IMR-90 (cell line): ENCODE measurements around the gene CAMTA1. TPM values are rescaled to one million over a fixed set of nuclear protein-coding genes. Genes with fewer than 3 reads are reported as not detected.

Experiments used
- ATAC-seq: fragments of 200-7000 bp; cut with Tn5 transposase; 2 replicates; pipeline ENCODE4 v1.9.1; 2020; ENCODE audit warnings: low read depth, mild to moderate bottlenecking, moderate library complexity
- BruUV-seq: library from RNA; stranded (reverse); fragments of 400-500 nt; replicated peaks from 2 replicates; lab custom pipeline; 2021; lab: Mats Ljungman, UMichigan
- CTCF ChIA-PET: fragments of 300-600 bp; formaldehyde crosslinking; extraction: SDS; loops from one replicate; lab custom pipeline; 2021; ENCODE audit warnings: antibody characterized with exemption; lab: Yijun Ruan, JAX
- POLR2A ChIA-PET: fragments of 300-600 bp; sonication (Branson Sonifier 250); formaldehyde crosslinking; loops from one replicate; lab custom pipeline; 2022; ENCODE audit warnings: antibody characterized with exemption; ENCODE audit not compliant: unreplicated experiment; lab: Charles Lee
- DNase-seq: peaks from one replicate; pipeline ENCODE4 v3.0.0; 2013
- H2AFZ ChIP-seq: replicated peaks from 2 replicates; pipeline ENCODE3; 2013; ENCODE audit warnings: low read length, mild to moderate bottlenecking; ENCODE audit not compliant: poor library complexity
- H2AK5ac ChIP-seq: 2 replicates; pipeline ENCODE4 v1.6.1; 2013; ENCODE audit warnings: low read depth, low read length, inconsistent platforms
- H2AK9ac ChIP-seq: replicated peaks from 2 replicates; pipeline ENCODE3; 2013; ENCODE audit warnings: mild to moderate bottlenecking, low read depth, low read length, moderate library complexity; ENCODE audit not compliant: poor library complexity
- H2BK120ac ChIP-seq: 2 replicates; pipeline ENCODE4 v1.6.1; 2013; ENCODE audit warnings: low read depth, low read length, inconsistent platforms
- H2BK15ac ChIP-seq: 3 replicates; pipeline ENCODE4 v1.6.1; 2013; ENCODE audit warnings: low read depth, low read length, inconsistent platforms
- H2BK20ac ChIP-seq: 2 replicates; pipeline ENCODE4 v1.6.1; 2013; ENCODE audit warnings: low read depth, mild to moderate bottlenecking, inconsistent platforms, low read length, moderate library complexity
- H2BK5ac ChIP-seq: 2 replicates; pipeline ENCODE4 v1.6.1; 2013; ENCODE audit warnings: mild to moderate bottlenecking, low read depth, low read length, inconsistent platforms; ENCODE audit not compliant: poor library complexity, severe bottlenecking
- H3K14ac ChIP-seq: replicated peaks from 2 replicates; pipeline ENCODE4 v1.6.1; 2013; ENCODE audit warnings: low read depth, low read length, inconsistent platforms
- H3K18ac ChIP-seq: 2 replicates; pipeline ENCODE4 v1.6.1; 2013; ENCODE audit warnings: low read depth, low read length, control low read depth
- H3K23ac ChIP-seq: 2 replicates; pipeline ENCODE4 v1.6.1; 2013; ENCODE audit warnings: low read depth, low read length, inconsistent platforms
- H3K27ac ChIP-seq: 2 replicates; pipeline ENCODE4 v1.5.1; 2013; ENCODE audit warnings: mild to moderate bottlenecking, control low read depth, low read length; ENCODE audit not compliant: insufficient read depth
- H3K27me3 ChIP-seq: 2 replicates; pipeline ENCODE4 v1.6.1; 2013; ENCODE audit warnings: low read length; ENCODE audit not compliant: control insufficient read depth, insufficient read depth
- H3K36me3 ChIP-seq: 2 replicates; pipeline ENCODE4 v1.6.1; 2013; ENCODE audit warnings: low read length, mixed read lengths; ENCODE audit not compliant: control insufficient read depth, insufficient read depth
- H3K4ac ChIP-seq: 2 replicates; pipeline ENCODE4 v1.6.1; 2013; ENCODE audit warnings: low read depth, low read length, inconsistent platforms
- H3K4me1 ChIP-seq: 2 replicates; pipeline ENCODE4 v1.6.1; 2013; ENCODE audit warnings: low read length, mixed read lengths; ENCODE audit not compliant: control insufficient read depth, insufficient read depth
- H3K4me2 ChIP-seq: 2 replicates; pipeline ENCODE4 v1.6.1; 2013; ENCODE audit warnings: low read depth, mild to moderate bottlenecking, control low read depth, low read length, moderate library complexity
- H3K4me3 ChIP-seq: 2 replicates; pipeline ENCODE4 v1.5.1; 2013; ENCODE audit warnings: low read depth, mild to moderate bottlenecking, control low read depth, low read length, moderate library complexity; ENCODE audit not compliant: insufficient read depth
- H3K56ac ChIP-seq: 2 replicates; pipeline ENCODE4 v1.6.1; 2013; ENCODE audit warnings: low read length, inconsistent platforms; ENCODE audit not compliant: insufficient read depth; ENCODE audit errors: extremely low read depth
- H3K79me1 ChIP-seq, 2 experiments: 2 replicates each; pipeline ENCODE4 v1.6.1; 2013; ENCODE audit warnings: low read length in 2 of 2, inconsistent platforms in 1 of 2, low read depth in 1 of 2
- H3K9ac ChIP-seq: 2 replicates; pipeline ENCODE4 v1.6.1; 2013; ENCODE audit warnings: low read depth, low read length, control low read depth
- H3K9me1 ChIP-seq: 2 replicates; pipeline ENCODE4 v1.6.1; 2013; ENCODE audit warnings: low read length, inconsistent platforms; ENCODE audit not compliant: insufficient read depth
- H3K9me3 ChIP-seq: 2 replicates; pipeline ENCODE4 v1.6.1; 2013; ENCODE audit warnings: low read length; ENCODE audit not compliant: control insufficient read depth, insufficient read depth
- H4K20me1 ChIP-seq: 2 replicates; pipeline ENCODE4 v1.6.1; 2013; ENCODE audit warnings: low read length, inconsistent platforms; ENCODE audit not compliant: insufficient read depth
- H4K5ac ChIP-seq: 2 replicates; pipeline ENCODE4 v1.6.1; 2013; ENCODE audit warnings: mild to moderate bottlenecking, low read depth, low read length, control low read depth
- H4K8ac ChIP-seq, 2 experiments: 2 replicates each; pipeline ENCODE4 v1.6.1; 2013; ENCODE audit warnings: low read depth in 2 of 2, low read length in 2 of 2, control low read depth in 1 of 2, inconsistent platforms in 1 of 2
- H4K91ac ChIP-seq: 2 replicates; pipeline ENCODE4 v1.6.1; 2013; ENCODE audit warnings: low read depth, low read length, inconsistent platforms; ENCODE audit not compliant: insufficient read depth
- BHLHE40 ChIP-seq: fragments of 150-350 bp; IDR thresholded peaks from 2 replicates; pipeline ENCODE4 v1.6.1; 2016; ENCODE audit warnings: mild to moderate bottlenecking, low read depth, low read length
- CEBPB ChIP-seq: IDR thresholded peaks from 2 replicates; pipeline ENCODE4 v1.6.1; 2012; ENCODE audit warnings: low read depth, low read length, improper control_type of control experiment
- CHD1 ChIP-seq: IDR thresholded peaks from 2 replicates; pipeline ENCODE4 v1.6.1; 2012; ENCODE audit warnings: low read depth, low read length, improper control_type of control experiment
- FOS ChIP-seq: fragments of 150-350 bp; IDR thresholded peaks from 2 replicates; pipeline ENCODE4 v1.6.1; 2016; ENCODE audit warnings: low read depth, low read length
- MAFK ChIP-seq: IDR thresholded peaks from 2 replicates; pipeline ENCODE4 v1.6.1; 2012; ENCODE audit warnings: low read depth, low read length, improper control_type of control experiment
- MAZ ChIP-seq: IDR thresholded peaks from 2 replicates; pipeline ENCODE4 v1.6.1; 2012; ENCODE audit warnings: low read depth, mild to moderate bottlenecking, low read length, improper control_type of control experiment, moderate library complexity, borderline replicate concordance
- MXI1 ChIP-seq: IDR thresholded peaks from 2 replicates; pipeline ENCODE4 v1.6.1; 2012; ENCODE audit warnings: low read depth, mild to moderate bottlenecking, low read length, moderate library complexity, borderline replicate concordance
- NFE2L2 ChIP-seq: fragments of 150-350 bp; IDR thresholded peaks from 2 replicates; pipeline ENCODE4 v1.6.1; 2016; ENCODE audit warnings: low read depth, mild to moderate bottlenecking, low read length
- POLR2A ChIP-seq: IDR thresholded peaks from 2 replicates; pipeline ENCODE4 v1.6.1; 2012; ENCODE audit warnings: mild to moderate bottlenecking, low read depth, low read length
- RAD21 ChIP-seq: IDR thresholded peaks from 2 replicates; pipeline ENCODE4 v1.6.1; 2012; ENCODE audit warnings: low read length, improper control_type of control experiment
- RCOR1 ChIP-seq: IDR thresholded peaks from 2 replicates; pipeline ENCODE4 v1.6.1; 2012; ENCODE audit warnings: mild to moderate bottlenecking, low read length, improper control_type of control experiment; ENCODE audit not compliant: insufficient replicate concordance
- RFX5 ChIP-seq: IDR thresholded peaks from 2 replicates; pipeline ENCODE4 v1.8.0; 2012; ENCODE audit warnings: low read depth, mild to moderate bottlenecking, low read length, moderate library complexity
- SMC3 ChIP-seq: fragments of 150-350 bp; IDR thresholded peaks from 2 replicates; pipeline ENCODE4 v1.6.1; 2016; ENCODE audit warnings: low read depth, mild to moderate bottlenecking, antibody characterized with exemption, low read length, moderate library complexity
- WGBS, 2 experiments: methylation state at CpG; one replicate each; pipeline versions ENCODE4 v1.1.5 to v1.1.7; 2013; ENCODE audit warnings: missing lambda C conversion rate in 2 of 2; ENCODE audit not compliant: insufficient read length in 1 of 2; ENCODE audit errors: extremely low coverage in 2 of 2; 5-methylcytosine and 5-hydroxymethylcytosine counted together
- dilution Hi-C: fragments of 300-500 bp; cut with HindIII; formaldehyde crosslinking; loops from one replicate; pipeline ENCODE4 v1.14.3; 2018; ENCODE audit warnings: low sequenced_read_pairs; ENCODE audit not compliant: unreplicated experiment
- in situ Hi-C: fragments of 300-500 bp; cut with MboI; formaldehyde crosslinking; loops from 3 replicates; pipeline ENCODE4 v1.14.3; 2019; ENCODE audit warnings: low sequenced_read_pairs, inconsistent platforms, mixed read lengths
- intact Hi-C: fragments of 100-400 bp; cut with micrococcal nuclease; formaldehyde crosslinking; loops from 2 replicates; pipeline ENCODE4 v1.10.0; 2022
- polyA plus RNA-seq, 3 experiments: library from polyadenylated mRNA; depleted of rRNA; stranded (reverse); fragments of >200 nt; gene quantifications; 2 replicates each; pipeline ENCODE4 v1.2.3, GENCODE V29; 2012; ENCODE audit warnings: low replicate concordance in 1 of 3
- total RNA-seq: library from RNA; depleted of rRNA; stranded (reverse); fragments of >200 nt; gene quantifications from 2 replicates; pipeline ENCODE4 v1.2.3, GENCODE V29; 2012
- TF ChIP-seq, protein P1 (sequence below): fragments of 150-350 bp; IDR thresholded peaks from 2 replicates; pipeline ENCODE4 v1.6.1; 2017; ENCODE audit warnings: mild to moderate bottlenecking, antibody characterized with exemption, low read length, low read depth
- TF ChIP-seq, protein P2 (sequence below): conservative IDR thresholded peaks from 2 replicates; pipeline ENCODE4 v1.5.1; 2012; ENCODE audit warnings: mild to moderate bottlenecking, low read depth, low read length, improper control_type of control experiment

Gene CAMTA1
- total and polyA plus RNA-seq, 2 of the 4 experiments (the other 2 are of a cell fraction): 35.5 to 74.3 TPM

DNA sequence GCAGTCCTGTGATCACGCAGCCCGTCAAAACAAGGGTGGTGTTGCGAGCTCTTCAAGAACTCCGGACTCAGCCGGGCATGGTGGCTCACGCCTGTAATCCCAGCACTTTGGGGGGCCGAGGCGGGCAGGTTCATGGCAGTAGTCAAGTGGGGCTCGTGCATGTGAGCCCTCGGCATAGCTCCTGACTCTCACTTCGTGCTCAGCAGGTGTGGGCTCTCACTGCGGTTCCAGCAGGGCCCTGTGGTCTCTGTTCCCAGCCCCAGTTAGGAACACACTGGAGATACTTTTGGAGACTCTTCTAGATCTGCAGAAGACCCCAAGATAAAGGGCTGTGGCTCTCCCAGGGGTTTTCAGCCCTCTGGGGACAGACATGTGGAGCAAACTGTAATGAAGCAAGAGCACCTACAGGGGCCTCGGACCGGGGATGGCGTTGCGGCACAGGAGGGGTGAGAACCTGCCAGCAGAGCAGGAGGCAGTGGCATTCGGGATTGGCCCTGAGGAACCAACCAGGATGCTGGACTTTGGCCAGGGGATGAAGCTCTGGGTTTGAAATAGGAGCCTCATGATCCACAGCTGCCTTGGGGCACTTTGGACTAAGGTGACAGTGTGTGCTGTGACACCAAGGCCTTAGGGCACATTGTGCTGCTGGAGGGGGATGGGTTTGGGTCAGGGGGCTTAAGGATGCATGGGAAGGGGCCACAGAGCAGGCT lies 443.2 kb downstream of the CAMTA1 start:
- H3K56ac ChIP-seq: no peak overlapping the region
- ChIA-PET POLR2A (interaction anchor here (0.5 kb wide), 1 partner anchor 527 kb away, joined by 6 read pairs; no protein-coding TSS in a partner anchor), CTCF (no interaction called here)
- H3K36me3 ChIP-seq: no peaks in the 10 kb centered on the region
- no peak overlapping the region for H4K91ac ChIP-seq
- no TSS peak for BruUV-seq
- no peaks in the 10 kb centered on the region for H4K20me1 ChIP-seq
- H3K18ac ChIP-seq: no peak overlapping the region
- peak overlapping the region; percentile 46 for H2AK5ac ChIP-seq
- peak overlapping the region; percentile 48; the same call in 1 of the 2 replicates for H3K4ac ChIP-seq
- H2BK15ac ChIP-seq: no peak overlapping the region
- H2AK9ac ChIP-seq: peak overlapping the region; percentile 84
- H3K23ac ChIP-seq: no peak overlapping the region
- H2BK20ac ChIP-seq: no peak overlapping the region
- no peak overlapping the region for H4K5ac ChIP-seq
- intact Hi-C loops: no loop called here
- 91% methylated on average over 14 of the region's 17 CpGs; no CpG with 5 or more reads in 1 of the 2 experiments for WGBS, 2 experiments
- H2BK120ac ChIP-seq: peak overlapping the region; percentile 72; the same call in 1 of the 2 replicates
- H2BK5ac ChIP-seq: peak overlapping the region; percentile 20
- H4K8ac ChIP-seq: no peak overlapping the region
- no peak overlapping the region for H3K9ac ChIP-seq
- H3K79me1 ChIP-seq: no peaks in the 10 kb centered on the region
- H3K9me3 ChIP-seq: no peaks in the 10 kb centered on the region
- no peak for ATAC-seq
- DNase-seq: no peak
- H3K4me3 ChIP-seq: no peak overlapping the region
- H3K4me1 ChIP-seq: peaks cover 9% of the 10 kb centered on the region
- dilution Hi-C loops: no loop called here
- no peak overlapping the region for H3K4me2 ChIP-seq
- H3K9me1 ChIP-seq: peaks cover 9% of the 10 kb centered on the region
- in situ Hi-C loops: loop anchor here (10.0 kb wide), 1 partner anchor 434 kb away; no protein-coding TSS in a partner anchor
- peak overlapping the region; percentile 71 for H2AFZ ChIP-seq
- H3K14ac ChIP-seq: no peak overlapping the region
- H3K27ac ChIP-seq: no peak overlapping the region
- H3K27me3 ChIP-seq: no peaks in the 10 kb centered on the region
- TF ChIP-seq MXI1: no peak
- TF ChIP-seq CHD1: no peak
- TF ChIP-seq, protein P1, sequence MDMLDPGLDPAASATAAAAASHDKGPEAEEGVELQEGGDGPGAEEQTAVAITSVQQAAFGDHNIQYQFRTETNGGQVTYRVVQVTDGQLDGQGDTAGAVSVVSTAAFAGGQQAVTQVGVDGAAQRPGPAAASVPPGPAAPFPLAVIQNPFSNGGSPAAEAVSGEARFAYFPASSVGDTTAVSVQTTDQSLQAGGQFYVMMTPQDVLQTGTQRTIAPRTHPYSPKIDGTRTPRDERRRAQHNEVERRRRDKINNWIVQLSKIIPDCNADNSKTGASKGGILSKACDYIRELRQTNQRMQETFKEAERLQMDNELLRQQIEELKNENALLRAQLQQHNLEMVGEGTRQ: no peak
- no peak for TF ChIP-seq MAZ
- no peak for TF ChIP-seq MAFK
- no peak for TF ChIP-seq CEBPB
- TF ChIP-seq, protein P2, sequence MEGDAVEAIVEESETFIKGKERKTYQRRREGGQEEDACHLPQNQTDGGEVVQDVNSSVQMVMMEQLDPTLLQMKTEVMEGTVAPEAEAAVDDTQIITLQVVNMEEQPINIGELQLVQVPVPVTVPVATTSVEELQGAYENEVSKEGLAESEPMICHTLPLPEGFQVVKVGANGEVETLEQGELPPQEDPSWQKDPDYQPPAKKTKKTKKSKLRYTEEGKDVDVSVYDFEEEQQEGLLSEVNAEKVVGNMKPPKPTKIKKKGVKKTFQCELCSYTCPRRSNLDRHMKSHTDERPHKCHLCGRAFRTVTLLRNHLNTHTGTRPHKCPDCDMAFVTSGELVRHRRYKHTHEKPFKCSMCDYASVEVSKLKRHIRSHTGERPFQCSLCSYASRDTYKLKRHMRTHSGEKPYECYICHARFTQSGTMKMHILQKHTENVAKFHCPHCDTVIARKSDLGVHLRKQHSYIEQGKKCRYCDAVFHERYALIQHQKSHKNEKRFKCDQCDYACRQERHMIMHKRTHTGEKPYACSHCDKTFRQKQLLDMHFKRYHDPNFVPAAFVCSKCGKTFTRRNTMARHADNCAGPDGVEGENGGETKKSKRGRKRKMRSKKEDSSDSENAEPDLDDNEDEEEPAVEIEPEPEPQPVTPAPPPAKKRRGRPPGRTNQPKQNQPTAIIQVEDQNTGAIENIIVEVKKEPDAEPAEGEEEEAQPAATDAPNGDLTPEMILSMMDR: no peak
- TF ChIP-seq RFX5: no peak
- TF ChIP-seq POLR2A: no peak
- TF ChIP-seq NFE2L2: no peak
- no peak for TF ChIP-seq FOS
- no peak for TF ChIP-seq RCOR1
- TF ChIP-seq SMC3: no peak
- TF ChIP-seq BHLHE40: no peak
- no peak for TF ChIP-seq RAD21
